ENCODE data around the gene ASB1.

ASB1 gene

DNA sequence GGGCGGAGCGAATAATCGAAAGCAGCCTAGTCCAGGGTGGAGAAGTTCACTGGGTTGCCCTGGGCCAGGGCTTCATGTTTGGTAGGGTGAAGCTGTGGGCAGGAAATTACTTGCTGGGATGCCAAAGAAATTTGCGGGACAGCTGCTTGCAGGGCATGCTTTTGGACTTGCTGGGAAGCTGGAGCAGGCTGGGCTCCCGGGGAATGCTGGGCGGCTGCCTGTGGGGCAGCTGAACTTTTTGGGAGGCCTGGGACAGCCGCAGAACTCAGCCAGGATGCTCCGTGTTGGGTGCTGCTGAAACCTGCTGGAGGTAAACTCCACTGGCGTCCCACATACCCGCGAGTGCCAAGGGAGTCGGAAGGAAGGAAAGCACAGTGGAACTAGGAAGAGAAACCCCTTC lies 31.9 kb downstream of the ASB1 start:
- TF ChIP-seq, protein P1, sequence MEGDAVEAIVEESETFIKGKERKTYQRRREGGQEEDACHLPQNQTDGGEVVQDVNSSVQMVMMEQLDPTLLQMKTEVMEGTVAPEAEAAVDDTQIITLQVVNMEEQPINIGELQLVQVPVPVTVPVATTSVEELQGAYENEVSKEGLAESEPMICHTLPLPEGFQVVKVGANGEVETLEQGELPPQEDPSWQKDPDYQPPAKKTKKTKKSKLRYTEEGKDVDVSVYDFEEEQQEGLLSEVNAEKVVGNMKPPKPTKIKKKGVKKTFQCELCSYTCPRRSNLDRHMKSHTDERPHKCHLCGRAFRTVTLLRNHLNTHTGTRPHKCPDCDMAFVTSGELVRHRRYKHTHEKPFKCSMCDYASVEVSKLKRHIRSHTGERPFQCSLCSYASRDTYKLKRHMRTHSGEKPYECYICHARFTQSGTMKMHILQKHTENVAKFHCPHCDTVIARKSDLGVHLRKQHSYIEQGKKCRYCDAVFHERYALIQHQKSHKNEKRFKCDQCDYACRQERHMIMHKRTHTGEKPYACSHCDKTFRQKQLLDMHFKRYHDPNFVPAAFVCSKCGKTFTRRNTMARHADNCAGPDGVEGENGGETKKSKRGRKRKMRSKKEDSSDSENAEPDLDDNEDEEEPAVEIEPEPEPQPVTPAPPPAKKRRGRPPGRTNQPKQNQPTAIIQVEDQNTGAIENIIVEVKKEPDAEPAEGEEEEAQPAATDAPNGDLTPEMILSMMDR (IDR thresholded peaks at IDR 0.05; ENCODE audit: low read depth, low read length), result no peak
- H3K4me3 ChIP-seq (ENCODE audit: low read depth, low read length), result no peak overlapping the region

DNA sequence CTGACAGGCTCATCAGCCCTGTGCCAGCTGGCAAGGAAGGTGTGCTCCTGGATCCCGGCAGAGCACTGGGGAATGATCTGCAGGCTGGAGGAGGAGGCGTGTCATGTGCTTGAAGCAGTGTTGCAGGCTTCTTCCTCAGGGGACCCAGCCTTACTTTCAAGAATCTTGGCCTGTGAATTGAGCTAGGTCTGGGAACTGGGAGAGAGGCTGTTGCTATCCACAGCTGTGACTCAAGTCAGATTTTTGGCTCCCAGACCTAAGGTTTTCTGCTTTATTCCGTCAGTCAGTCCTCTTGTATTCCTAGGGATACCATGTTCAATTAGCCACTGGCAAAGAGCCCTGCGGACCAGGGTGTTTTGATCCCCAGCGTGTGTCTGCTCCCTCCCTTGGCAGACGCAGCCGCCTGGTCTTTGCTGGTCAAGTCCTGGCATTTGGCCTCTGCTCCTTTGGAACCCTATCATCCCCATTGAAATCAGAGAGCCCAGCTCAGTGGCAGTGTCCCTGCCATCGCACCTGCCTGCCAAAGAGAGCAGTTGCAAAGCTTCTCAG lies 32.4 kb downstream of the ASB1 start:
- TF ChIP-seq, protein P1 (IDR thresholded peaks at IDR 0.05; ENCODE audit: low read depth, low read length), result no peak
- no peak overlapping the region for H3K4me3 ChIP-seq (ENCODE audit: low read depth, low read length)

DNA sequence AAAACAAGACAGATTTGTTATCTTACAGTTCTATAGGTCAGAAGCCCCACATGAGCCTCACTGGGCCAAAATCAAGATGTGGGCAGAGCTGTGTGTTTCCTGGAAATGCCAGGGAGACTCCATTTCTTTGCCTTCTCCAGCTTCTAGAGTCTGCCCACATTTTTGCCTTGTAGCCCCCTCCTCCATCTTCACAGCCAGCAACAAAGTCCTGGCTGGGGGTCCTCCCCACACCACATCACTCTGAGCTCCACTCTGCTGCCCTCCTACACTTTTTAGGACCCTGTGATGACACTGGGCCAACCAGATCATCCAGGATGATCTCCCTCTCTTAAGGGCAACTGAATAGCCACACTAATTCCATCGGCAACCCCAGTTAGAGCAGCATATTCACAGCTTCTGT lies 34.3 kb downstream of the ASB1 start:
- TF ChIP-seq, protein P1 (IDR thresholded peaks at IDR 0.05; ENCODE audit: low read depth, low read length), result no peak
- no peak overlapping the region for H3K4me3 ChIP-seq (ENCODE audit: low read depth, low read length)

- no peak overlapping the region for H3K4me3 ChIP-seq (ENCODE audit: low read depth, low read length)
- TF ChIP-seq, protein P1 (IDR thresholded peaks at IDR 0.05; ENCODE audit: low read depth, low read length), result no peak
These were observed 34.8 kb downstream of the ASB1 start for GRCh38 chr2:238461491-238461890.

- TF ChIP-seq, protein P1 (IDR thresholded peaks at IDR 0.05; ENCODE audit: low read depth, low read length), result no peak
- H3K4me3 ChIP-seq (ENCODE audit: low read depth, low read length), result no peak overlapping the region
These were observed 35.2 kb downstream of the ASB1 start for GRCh38 chr2:238461916-238462315.

DNA sequence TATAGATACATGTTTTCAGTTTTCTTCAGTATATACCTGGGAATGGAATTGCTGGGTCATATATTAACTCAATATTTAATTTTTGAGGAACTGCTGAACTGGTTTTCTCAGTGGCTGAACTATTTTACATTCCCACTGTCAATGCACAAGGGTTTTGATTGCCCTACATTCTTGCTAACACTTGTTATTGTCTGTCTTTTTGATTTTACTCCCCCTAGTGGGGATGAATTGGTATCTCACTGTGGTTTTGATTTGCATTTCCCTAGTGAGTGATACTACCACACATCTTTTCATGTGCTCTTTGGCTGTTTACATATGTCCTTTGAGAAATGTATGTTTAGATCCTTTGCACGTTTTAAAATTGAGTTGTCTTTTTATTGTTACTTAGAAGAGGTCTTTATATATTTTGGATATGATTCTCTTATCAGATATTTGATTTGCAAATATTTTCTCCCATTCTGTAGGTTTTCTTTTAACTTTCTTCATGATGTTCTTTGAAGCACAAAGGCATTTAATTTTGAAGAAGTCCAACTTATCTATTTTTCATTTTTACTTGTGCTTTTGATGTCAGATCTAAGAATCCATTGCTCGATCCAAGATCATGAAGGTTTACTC lies 36.2 kb downstream of the ASB1 start:
- TF ChIP-seq, protein P1 (IDR thresholded peaks at IDR 0.05; ENCODE audit: low read depth, low read length), result peak; percentile 42; the same call in 1 of the 2 replicates
- H3K4me3 ChIP-seq (ENCODE audit: low read depth, low read length), result no peak overlapping the region

GRCh38 chr2:238464389-238464788 lies 37.7 kb downstream of the ASB1 start:
- H3K4me3 ChIP-seq (ENCODE audit: low read depth, low read length), result no peak overlapping the region
- TF ChIP-seq, protein P1 (IDR thresholded peaks at IDR 0.05; ENCODE audit: low read depth, low read length), result no peak

All from WI38 (cell line).